Stimulated activated CD8-positive, alpha-beta memory T cell treated with anti-CD3 and anti-CD28 coated beads, Interleukin-12 subunit alpha, Interleukin-12 subunit beta, amount 100 ng/mL, for 1 hour (primary cell): ENCODE measurements around the gene CHRM3.

ENCODE experiments used
- DNase-seq: peaks from one replicate; pipeline ENCODE4 v3.0.0-alpha.2; 2020; ENCODE audit warnings: low read depth

The CHRM3 gene

GRCh38 chr1:239413916-239414315 is 27.5 kb downstream of the CHRM3 start:
- DNase-seq, result no peak

- no peak for DNase-seq
Measured at GRCh38 chr1:239417221-239417620, 30.9 kb downstream of the CHRM3 start.

GRCh38 chr1:239417986-239418640 is 31.7 kb downstream of the CHRM3 start:
- no peak for DNase-seq

- DNase-seq, result no peak
Measured at GRCh38 chr1:239418681-239419080, 32.3 kb downstream of the CHRM3 start.

GRCh38 chr1:239421811-239422210 is 35.4 kb downstream of the CHRM3 start:
- no peak for DNase-seq

- no peak for DNase-seq
Measured at GRCh38 chr1:239422818-239423217, 36.5 kb downstream of the CHRM3 start.

GRCh38 chr1:239426821-239427475 is 40.6 kb downstream of the CHRM3 start:
- no peak for DNase-seq

- no peak for DNase-seq
Measured at GRCh38 chr1:239427712-239428111, 41.3 kb downstream of the CHRM3 start.

- no peak for DNase-seq
Measured at GRCh38 chr1:239428120-239428710, 41.8 kb downstream of the CHRM3 start.

- DNase-seq, result no peak
Measured at GRCh38 chr1:239429163-239429562, 42.8 kb downstream of the CHRM3 start.

GRCh38 chr1:239432255-239432654 is 45.9 kb downstream of the CHRM3 start:
- no peak for DNase-seq

GRCh38 chr1:239434181-239434580 is 47.8 kb downstream of the CHRM3 start:
- no peak for DNase-seq
